Testis (tissue), 5 donors: ENCODE measurements around the gene KIAA0513. TPM values are rescaled to one million over a fixed set of nuclear protein-coding genes. Genes with fewer than 3 reads are reported as not detected.

Source experiments
- DNase-seq: peaks from one replicate; pipeline ENCODE4 v3.0.0-alpha.2; 2019
- H3K27ac ChIP-seq, 2 donors: fragments of 200-600 bp; sonication (generic); one replicate each; pipeline ENCODE4 v1.5.1; 2019
- H3K27me3 ChIP-seq: fragments of 200-600 bp; sonication (generic); one replicate; pipeline ENCODE4 v1.5.1; 2019
- H3K36me3 ChIP-seq: fragments of 200-600 bp; sonication (generic); one replicate; pipeline ENCODE4 v1.5.1; 2017; ENCODE audit warnings: low read depth; ENCODE audit errors: missing control alignments
- H3K4me1 ChIP-seq: fragments of 200-600 bp; sonication (generic); one replicate; pipeline ENCODE4 v1.5.1; 2019
- H3K4me3 ChIP-seq, 2 donors: fragments of 200-600 bp; sonication (generic); one replicate each; pipeline ENCODE4 v1.5.1; 2017 to 2019
- H3K9me3 ChIP-seq: fragments of 200-600 bp; sonication (generic); one replicate; pipeline ENCODE4 v1.5.1; 2017
- POLR2A ChIP-seq: fragments of 450-650 bp; IDR thresholded peaks from one replicate; pipeline ENCODE4 v1.6.1; 2017; ENCODE audit warnings: antibody characterized with exemption, mild to moderate bottlenecking, moderate library complexity
- WGBS, 2 donors: methylation state at CpG; one replicate each; pipeline ENCODE4 v1.1.5; 2018; 5-methylcytosine and 5-hydroxymethylcytosine counted together
- intact Hi-C: fragments of 100-400 bp; cut with DNase I; formaldehyde crosslinking; loops from one replicate; pipeline ENCODE4 v1.15.1; 2023; ENCODE audit warnings: low total_unique reads
- long read RNA-seq, 2 donors: transcript quantifications; one replicate each; lab custom pipeline, GENCODE V29; 2026
- polyA plus RNA-seq: library from polyadenylated mRNA; stranded (reverse); fragments of 350-450 nt; fragmentation: Illumina TruSeq; extraction: RNeasy Lipid Tissue Mini Kit (QIAGEN cat#74804); gene quantifications from one replicate; pipeline ENCODE4 v1.2.3, GENCODE V29; 2014; ENCODE audit warnings: low read depth, low replicate concordance; ENCODE audit not compliant: insufficient read depth
- total RNA-seq, 2 donors: library from RNA; depleted of rRNA; stranded (reverse); fragments of >200 nt; gene quantifications; one replicate each; pipeline ENCODE4 v1.2.3, GENCODE V29; 2016
- TF ChIP-seq, protein P1 (sequence below), 3 experiments: fragments of 450-650 bp in 2 of 3; fragments of 200-600 bp in 1 of 3; sonication (generic) in 1 of 3; IDR thresholded peaks; one replicate each; pipeline ENCODE4 v1.5.1; 2016 to 2019; ENCODE audit warnings: antibody characterized with exemption in 3 of 3, mild to moderate bottlenecking in 2 of 3, moderate library complexity in 1 of 3

The KIAA0513 gene
- total RNA-seq (10 to 100 TPM; 18.4 to 18.7 TPM), polyA plus RNA-seq (9.8 TPM)
- long read RNA-seq, donor 1, full-length matches to known transcripts: 2 of 16 reads
- long read RNA-seq, donor 1, partial matches to known transcripts: 14 of 16 reads
- long read RNA-seq, donor 1, other reads (novel, unspliced or antisense): 0 of 16 reads
- long read RNA-seq, donor 2, full-length matches to known transcripts: 3 of 3 reads
- long read RNA-seq, donor 2, partial matches to known transcripts: 0 of 3 reads
- long read RNA-seq, donor 2, other reads (novel, unspliced or antisense): 0 of 3 reads

DNA sequence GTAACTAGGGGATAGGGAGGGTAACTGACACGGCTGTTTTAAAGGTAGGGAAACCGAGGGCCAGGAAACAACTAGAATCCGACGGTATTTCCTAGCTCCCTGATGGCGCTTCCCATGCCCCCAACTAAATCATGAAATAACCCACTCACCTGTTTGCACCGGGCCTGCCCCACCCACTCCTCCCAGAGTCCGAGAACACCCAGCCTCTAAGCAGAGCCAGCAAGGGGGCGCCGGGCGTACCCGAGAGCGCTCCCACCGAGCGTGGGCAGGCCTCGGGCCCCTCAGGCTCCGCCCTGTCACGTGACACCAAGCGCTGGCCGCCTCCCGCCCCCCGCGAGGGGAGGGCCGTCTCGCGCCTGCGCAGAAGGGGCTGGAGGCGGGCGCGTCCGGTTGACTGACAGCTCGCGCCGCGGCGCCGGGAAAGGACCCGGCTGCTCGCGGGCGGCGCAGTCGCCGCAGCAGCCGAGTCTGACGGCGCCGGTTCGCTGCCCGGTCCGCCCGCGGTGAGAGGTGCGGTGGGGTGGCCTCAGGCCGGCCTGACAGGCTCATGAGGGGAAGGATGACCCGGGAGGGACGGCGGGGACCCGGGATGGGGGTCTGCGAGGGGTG, at the start of gene KIAA0513:
KIAA0513 (plus strand) TSS at position 447 of the 609 bp plus-strand sequence. CDS start 39,277 bp downstream, outside the sequence.
- H3K9me3 ChIP-seq: no peaks in the 10 kb centered on the region
- H3K36me3 ChIP-seq: no peaks in the 10 kb centered on the region
- H3K27ac ChIP-seq: peak within 1 kb of the TSS; percentile 87 to 94
- peak within 1 kb of the TSS; percentile 92 to 93 for H3K4me3 ChIP-seq
- DNase-seq: peak; percentile 96
- H3K4me1 ChIP-seq: peaks cover 26% of the 10 kb centered on the region
- peak; percentile 98 for TF ChIP-seq POLR2A
- TF ChIP-seq, protein P1, sequence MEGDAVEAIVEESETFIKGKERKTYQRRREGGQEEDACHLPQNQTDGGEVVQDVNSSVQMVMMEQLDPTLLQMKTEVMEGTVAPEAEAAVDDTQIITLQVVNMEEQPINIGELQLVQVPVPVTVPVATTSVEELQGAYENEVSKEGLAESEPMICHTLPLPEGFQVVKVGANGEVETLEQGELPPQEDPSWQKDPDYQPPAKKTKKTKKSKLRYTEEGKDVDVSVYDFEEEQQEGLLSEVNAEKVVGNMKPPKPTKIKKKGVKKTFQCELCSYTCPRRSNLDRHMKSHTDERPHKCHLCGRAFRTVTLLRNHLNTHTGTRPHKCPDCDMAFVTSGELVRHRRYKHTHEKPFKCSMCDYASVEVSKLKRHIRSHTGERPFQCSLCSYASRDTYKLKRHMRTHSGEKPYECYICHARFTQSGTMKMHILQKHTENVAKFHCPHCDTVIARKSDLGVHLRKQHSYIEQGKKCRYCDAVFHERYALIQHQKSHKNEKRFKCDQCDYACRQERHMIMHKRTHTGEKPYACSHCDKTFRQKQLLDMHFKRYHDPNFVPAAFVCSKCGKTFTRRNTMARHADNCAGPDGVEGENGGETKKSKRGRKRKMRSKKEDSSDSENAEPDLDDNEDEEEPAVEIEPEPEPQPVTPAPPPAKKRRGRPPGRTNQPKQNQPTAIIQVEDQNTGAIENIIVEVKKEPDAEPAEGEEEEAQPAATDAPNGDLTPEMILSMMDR (IDR thresholded peaks at IDR 0.05): peak in 2 of 3 experiments; percentile 23 to 37
- H3K27me3 ChIP-seq: no peaks in the 10 kb centered on the region
- 0 to 1% methylated on average over 23 to 32 of the region's 59 CpGs for WGBS, 2 donors
- intact Hi-C loops: no loop called here

DNA sequence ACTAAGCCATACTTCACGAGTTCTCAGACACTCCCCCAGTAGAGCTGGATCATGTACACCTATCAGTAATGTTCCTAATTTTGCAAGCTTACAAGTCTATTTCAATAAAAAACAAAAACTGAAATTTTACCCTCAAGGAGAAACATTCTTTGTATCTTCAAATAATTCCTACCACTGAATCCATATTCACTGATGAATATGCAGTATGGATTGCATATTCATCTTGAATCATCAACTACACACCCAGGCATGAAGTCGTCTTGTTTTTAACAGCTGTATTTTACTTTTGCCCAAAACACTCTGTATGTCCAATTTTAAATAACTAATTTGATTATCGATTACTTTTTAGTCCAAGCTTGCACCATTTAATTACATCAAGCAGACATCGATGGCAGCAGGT, 48.1 kb upstream of the KIAA0513 start:
- no peaks in the 10 kb centered on the region for H3K9me3 ChIP-seq
- peaks cover 11% of the 10 kb centered on the region for H3K4me1 ChIP-seq
- no peak for TF ChIP-seq POLR2A
- TF ChIP-seq, protein P1 (IDR thresholded peaks at IDR 0.05): no peak
- intact Hi-C loops: no loop called here
- no peaks in the 10 kb centered on the region for H3K27me3 ChIP-seq
- no peaks in the 10 kb centered on the region for H3K36me3 ChIP-seq
- H3K4me3 ChIP-seq: no peak overlapping the region
- no peak for DNase-seq
- 82 to 83% methylated on average over 4 of the region's 4 CpGs for WGBS, 2 donors
- no peak overlapping the region for H3K27ac ChIP-seq

DNA sequence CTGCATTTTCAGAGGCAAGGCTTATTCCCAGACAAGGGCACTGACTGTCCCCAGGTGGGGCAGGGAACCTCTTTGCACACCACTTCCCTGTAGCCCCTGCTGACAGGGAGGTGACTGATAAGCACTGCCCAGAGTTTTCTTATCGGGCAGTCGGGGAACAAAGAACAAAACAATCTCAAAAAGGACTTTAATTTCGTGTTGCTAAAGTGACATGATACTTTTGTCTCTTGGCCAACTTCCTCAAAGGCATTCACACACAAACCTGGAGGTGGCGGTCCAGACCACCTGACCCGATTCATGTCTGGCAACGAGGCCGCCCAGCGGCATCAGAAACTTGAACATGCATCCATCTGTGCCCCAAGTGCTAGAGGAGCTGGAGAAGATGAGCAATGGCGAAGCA, 45.2 kb upstream of the KIAA0513 start:
- TF ChIP-seq POLR2A: no peak
- TF ChIP-seq, protein P1 (IDR thresholded peaks at IDR 0.05): no peak
- WGBS, 2 donors: 56 to 67% methylated on average over 9 of the region's 9 CpGs
- peaks cover 11% of the 10 kb centered on the region for H3K4me1 ChIP-seq
- DNase-seq: peak; percentile 64
- intact Hi-C loops: no loop called here
- H3K4me3 ChIP-seq: no peak overlapping the region
- no peaks in the 10 kb centered on the region for H3K36me3 ChIP-seq
- no peaks in the 10 kb centered on the region for H3K9me3 ChIP-seq
- no peaks in the 10 kb centered on the region for H3K27me3 ChIP-seq
- no peak overlapping the region for H3K27ac ChIP-seq

GRCh38 chr16:84985079-84986065, 42.2 kb upstream of the KIAA0513 start:
- no peaks in the 10 kb centered on the region for H3K36me3 ChIP-seq
- DNase-seq: no peak
- WGBS, 2 donors: 87 to 89% methylated on average over 15 of the region's 15 CpGs
- no peaks in the 10 kb centered on the region for H3K9me3 ChIP-seq
- H3K27ac ChIP-seq: no peak overlapping the region
- intact Hi-C loops: no loop called here
- H3K27me3 ChIP-seq: no peaks in the 10 kb centered on the region
- TF ChIP-seq, protein P1 (IDR thresholded peaks at IDR 0.05): no peak
- no peak for TF ChIP-seq POLR2A
- H3K4me3 ChIP-seq: no peak overlapping the region
- peaks cover 11% of the 10 kb centered on the region for H3K4me1 ChIP-seq
